Spleen (tissue), 11 donors: ENCODE measurements around the gene ALAD. TPM values are rescaled to one million over a fixed set of nuclear protein-coding genes. Genes with fewer than 3 reads are reported as not detected.

ENCODE experiments used
- DNase-seq: peaks from one replicate; pipeline ENCODE4 v3.0.0-alpha.2; 2020
- H3K27ac ChIP-seq, 8 donors: fragments of 200-600 bp; sonication (generic) in 7 of 8; 1 replicate in 4 of 8; 2 replicates in 4 of 8; pipeline versions ENCODE4 v1.5.0 to v1.8.0; 2016 to 2021; ENCODE audit warnings: inconsistent platforms in 4 of 8, mild to moderate bottlenecking in 4 of 8, moderate library complexity in 1 of 8
- H3K27me3 ChIP-seq, 7 donors: fragments of 200-600 bp; sonication (generic) in 6 of 7; replicated peaks in 1 of 7; 1 replicate in 4 of 7; 2 replicates in 3 of 7; pipeline versions ENCODE4 v1.5.0 to v1.8.0; 2016 to 2021; ENCODE audit warnings: inconsistent platforms in 3 of 7, mild to moderate bottlenecking in 1 of 7
- H3K36me3 ChIP-seq, 6 donors: fragments of 200-600 bp; sonication (generic) in 5 of 6; 1 replicate in 4 of 6; 2 replicates in 2 of 6; pipeline versions ENCODE4 v1.5.0 to v1.8.0; 2016 to 2021; ENCODE audit warnings: inconsistent platforms in 2 of 6
- H3K4me1 ChIP-seq, 6 donors: fragments of 200-600 bp; sonication (generic) in 5 of 6; 1 replicate in 3 of 6; 2 replicates in 3 of 6; pipeline versions ENCODE4 v1.5.0 to v1.8.0; 2016 to 2021; ENCODE audit warnings: inconsistent platforms in 3 of 6
- H3K4me3 ChIP-seq, 8 donors: fragments of 200-600 bp; sonication (generic) in 7 of 8; 1 replicate in 4 of 8; 2 replicates in 4 of 8; pipeline versions ENCODE4 v1.5.0 to v1.8.0; 2016 to 2021; ENCODE audit warnings: inconsistent platforms in 4 of 8, mild to moderate bottlenecking in 4 of 8, moderate library complexity in 2 of 8
- H3K9me3 ChIP-seq, 8 donors: fragments of 200-600 bp; sonication (generic) in 7 of 8; 1 replicate in 4 of 8; 2 replicates in 4 of 8; pipeline versions ENCODE4 v1.5.0 to v1.8.0; 2016 to 2021; ENCODE audit warnings: inconsistent platforms in 4 of 8
- POLR2A ChIP-seq, 3 donors: fragments of 450-650 bp; IDR thresholded peaks; one replicate each; pipeline ENCODE4 v1.5.1; 2017; ENCODE audit warnings: antibody characterized with exemption in 3 of 3, mild to moderate bottlenecking in 1 of 3
- POLR2AphosphoS5 ChIP-seq, 3 donors: sonication (generic); formaldehyde crosslinking; IDR thresholded peaks; one replicate each; pipeline ENCODE4 v1.5.1; 2017; ENCODE audit warnings: antibody characterized with exemption in 3 of 3
- whole genome bisulfite sequencing, 5 donors: extraction: QIAGEN DNeasy Blood & Tissue Kit in 3 of 5; methylation state at CpG; one replicate each; pipeline versions ENCODE4 v1.1.5 to v1.1.7; 2013 to 2018; 5-methylcytosine and 5-hydroxymethylcytosine counted together
- intact Hi-C: fragments of 100-400 bp; cut with DNase I; formaldehyde crosslinking; loops from one replicate; pipeline ENCODE4 v1.15.0; 2023; ENCODE audit warnings: low total_unique reads
- polyA plus RNA-seq, 3 donors: library from polyadenylated mRNA; stranded (reverse); fragments of 200-250 nt; gene quantifications; one replicate each; pipeline ENCODE4 v1.2.1, GENCODE V29; 2013
- total RNA-seq, 7 donors: library from RNA; depleted of rRNA in 3 of 7; stranded (reverse); fragments of >200 nt in 3 of 7; fragmentation: NEBNext Ultra II Directional in 4 of 7; extraction: Animal tissue kit (Norgen Biotek cat#: 25700) in 4 of 7; gene quantifications; one replicate each; pipeline versions ENCODE4 v1.1.0 to v1.2.1, GENCODE V29; 2016 to 2021
- TF ChIP-seq, protein P1 (sequence below), 11 experiments: fragments of 200-600 bp in 7 of 11; fragments of 450-650 bp in 4 of 11; sonication (generic) in 4 of 11; IDR thresholded peaks in 8 of 11; conservative IDR thresholded peaks in 3 of 11; 1 replicate in 7 of 11; 2 replicates in 4 of 11; pipeline versions ENCODE4 v1.4.0 to v1.8.0; 2016 to 2021; ENCODE audit warnings: antibody characterized with exemption in 11 of 11, inconsistent platforms in 4 of 11, mild to moderate bottlenecking in 1 of 11
- donor health status: healthy with polysubstance abuse.
- donor health status: DM: no; HTN: no; CAD: no; lungs with moderate emphysema.
- donor health status: DM: no; HTN: no; CAD: no.
- donor health status: Bipolar disorder and iron deficiency.
- donor health status: healthy.
- donor health status: DM: no; HTN: no; CAD: no.
- donor health status: DM: yes; HTN: yes; CAD: no.

Gene ALAD
- total and polyA plus RNA-seq, 10 donors, result 14.4 to 31.1 (median 25.5) TPM

DNA sequence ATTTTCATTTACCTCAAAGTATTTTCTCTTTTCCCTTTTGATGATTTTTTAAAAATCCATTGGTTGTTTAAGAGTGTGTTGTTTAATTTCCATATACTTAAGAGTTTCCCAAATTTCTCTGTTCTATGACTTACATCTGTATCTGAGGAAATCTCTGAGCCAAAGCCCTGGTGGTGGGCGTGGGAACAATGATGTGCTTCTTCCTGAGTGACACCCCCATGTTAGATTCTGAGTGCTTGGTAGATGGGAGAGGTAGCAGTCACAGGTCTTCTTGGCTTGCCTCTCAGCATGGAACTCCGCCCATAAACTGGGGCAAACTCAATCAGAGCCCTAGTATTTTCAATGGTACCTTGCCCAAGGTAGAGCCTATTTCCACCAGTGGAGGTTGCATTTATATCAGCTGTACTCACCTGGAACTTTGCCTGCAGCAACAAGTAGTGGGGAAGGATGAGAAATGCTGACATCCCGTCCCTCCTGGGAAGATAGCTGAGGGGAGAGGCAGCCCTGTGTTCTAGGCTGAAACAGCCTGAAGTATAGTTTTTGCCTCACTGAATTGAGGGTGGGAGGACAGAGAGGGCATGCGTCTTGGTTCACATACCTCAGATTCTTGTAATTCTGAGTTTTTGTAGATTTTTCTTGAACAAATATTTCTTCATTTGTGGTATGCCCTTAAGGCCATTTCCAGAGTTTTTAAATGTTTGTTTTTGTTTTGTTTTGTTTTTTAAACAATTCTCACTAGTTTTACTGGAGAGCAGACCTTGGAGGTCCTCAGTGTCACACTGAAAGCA, 35.8 kb upstream of the ALAD start:
- no peaks in the 10 kb centered on the region for H3K36me3 ChIP-seq
- no peaks in the 10 kb centered on the region for H3K9me3 ChIP-seq
- no peaks in the 10 kb centered on the region for H3K27me3 ChIP-seq
- no peak overlapping the region for H3K4me3 ChIP-seq
- intact Hi-C loops, result no loop called here
- DNase-seq, result no peak
- TF ChIP-seq POLR2A (IDR thresholded peaks at IDR 0.05), result no peak
- TF ChIP-seq POLR2AphosphoS5 (IDR thresholded peaks at IDR 0.05), result no peak
- H3K4me1 ChIP-seq, result no peaks in the 10 kb centered on the region
- 80 to 87% (median 83%) methylated on average over 4 of the region's 4 CpGs for WGBS, 5 donors
- no peak overlapping the region for H3K27ac ChIP-seq

GRCh38 chr9:113431191-113431590, 30.1 kb upstream of the ALAD start:
- Histone ChIP-seq H3K9me3 (no peaks in the 10 kb centered on the region), H3K4me3 (no peak overlapping the region), H3K27me3 (no peaks in the 10 kb centered on the region), H3K27ac (no peak overlapping the region), H3K4me1 (no peaks in the 10 kb centered on the region), H3K36me3 (no peaks in the 10 kb centered on the region)
- intact Hi-C loops, result no loop called here
- no peak for DNase-seq
- TF ChIP-seq POLR2A (IDR thresholded peaks at IDR 0.05), result no peak
- TF ChIP-seq, protein P1, sequence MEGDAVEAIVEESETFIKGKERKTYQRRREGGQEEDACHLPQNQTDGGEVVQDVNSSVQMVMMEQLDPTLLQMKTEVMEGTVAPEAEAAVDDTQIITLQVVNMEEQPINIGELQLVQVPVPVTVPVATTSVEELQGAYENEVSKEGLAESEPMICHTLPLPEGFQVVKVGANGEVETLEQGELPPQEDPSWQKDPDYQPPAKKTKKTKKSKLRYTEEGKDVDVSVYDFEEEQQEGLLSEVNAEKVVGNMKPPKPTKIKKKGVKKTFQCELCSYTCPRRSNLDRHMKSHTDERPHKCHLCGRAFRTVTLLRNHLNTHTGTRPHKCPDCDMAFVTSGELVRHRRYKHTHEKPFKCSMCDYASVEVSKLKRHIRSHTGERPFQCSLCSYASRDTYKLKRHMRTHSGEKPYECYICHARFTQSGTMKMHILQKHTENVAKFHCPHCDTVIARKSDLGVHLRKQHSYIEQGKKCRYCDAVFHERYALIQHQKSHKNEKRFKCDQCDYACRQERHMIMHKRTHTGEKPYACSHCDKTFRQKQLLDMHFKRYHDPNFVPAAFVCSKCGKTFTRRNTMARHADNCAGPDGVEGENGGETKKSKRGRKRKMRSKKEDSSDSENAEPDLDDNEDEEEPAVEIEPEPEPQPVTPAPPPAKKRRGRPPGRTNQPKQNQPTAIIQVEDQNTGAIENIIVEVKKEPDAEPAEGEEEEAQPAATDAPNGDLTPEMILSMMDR (IDR thresholded peaks at IDR 0.05 in 8 of 11, conservative IDR thresholded peaks at IDR 0.05 in 3 of 11), result no peak
- TF ChIP-seq POLR2AphosphoS5 (IDR thresholded peaks at IDR 0.05), result no peak

- intact Hi-C loops, result no loop called here
- no peaks in the 10 kb centered on the region for H3K4me1 ChIP-seq
- DNase-seq, result no peak
- no peaks in the 10 kb centered on the region for H3K27me3 ChIP-seq
- no peaks in the 10 kb centered on the region for H3K36me3 ChIP-seq
- H3K27ac ChIP-seq, result peak overlapping the region in 1 of 8 donors; percentile 49
- 70 to 91% (median 82%) methylated on average over 1 of the region's 1 CpG for WGBS, 5 donors
- TF ChIP-seq POLR2AphosphoS5 (IDR thresholded peaks at IDR 0.05), result no peak
- TF ChIP-seq, protein P1 (IDR thresholded peaks at IDR 0.05 in 8 of 11, conservative IDR thresholded peaks at IDR 0.05 in 3 of 11), result no peak
- H3K9me3 ChIP-seq, result no peaks in the 10 kb centered on the region
- H3K4me3 ChIP-seq, result no peak overlapping the region
These were observed 27.1 kb upstream of the ALAD start for GRCh38 chr9:113428062-113428615.

DNA sequence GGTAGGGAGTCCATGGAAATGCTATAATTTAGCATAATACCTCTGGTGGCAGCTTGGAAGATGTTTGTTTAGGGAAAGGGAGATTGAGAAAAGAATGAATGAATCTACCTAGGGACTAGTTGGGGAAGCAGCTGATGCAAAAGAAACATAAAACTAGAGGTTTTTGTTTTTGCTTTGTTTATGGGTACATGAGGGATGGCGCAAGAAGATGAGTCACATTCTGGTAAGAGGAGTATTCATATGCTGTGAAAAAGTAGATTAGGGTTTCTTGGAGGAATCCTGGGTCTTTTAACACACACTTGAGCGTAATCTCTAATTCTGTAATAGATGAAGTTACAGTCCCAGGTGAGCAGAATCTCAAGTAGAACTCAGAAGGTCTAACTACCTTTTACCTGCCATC, 26.5 kb upstream of the ALAD start:
- intact Hi-C loops, result no loop called here
- TF ChIP-seq, protein P1 (IDR thresholded peaks at IDR 0.05 in 8 of 11, conservative IDR thresholded peaks at IDR 0.05 in 3 of 11), result no peak
- no peak for TF ChIP-seq POLR2A (IDR thresholded peaks at IDR 0.05)
- no peak for TF ChIP-seq POLR2AphosphoS5 (IDR thresholded peaks at IDR 0.05)
- Histone ChIP-seq H3K36me3 (no peaks in the 10 kb centered on the region), H3K4me1 (no peaks in the 10 kb centered on the region), H3K27ac (peak overlapping the region in 1 of 8 donors; percentile 49), H3K4me3 (no peak overlapping the region), H3K9me3 (no peaks in the 10 kb centered on the region), H3K27me3 (no peaks in the 10 kb centered on the region)
- DNase-seq, result no peak
- 83 to 97% (median 91%) methylated on average over 2 of the region's 2 CpGs for WGBS, 5 donors
